ENCODE data around the gene MGLL. TPM values are rescaled to one million over a fixed set of nuclear protein-coding genes. Genes with fewer than 3 reads are reported as not detected.
"Not testable (repeated sequence)": the region's sequence is repeated elsewhere in the genome, so short reads cannot be mapped to it uniquely, and the experiment has no call there.

Gene MGLL
- total RNA-seq, 1 donor from 2014 or later = 12.5 TPM

GRCh38 chr3:127665165-127665564 is 157.2 kb downstream of the MGLL start:
- Histone ChIP-seq H3K27ac (ENCODE audit: low read depth, low read length) (no peak overlapping the region), H3K4me1 (ENCODE audit: control insufficient read depth in 3 of 3, insufficient read depth in 3 of 3, low read length in 3 of 3) (no peaks in the 10 kb centered on the region), H3K4me3 (ENCODE audit: low read length in 3 of 3) (no peak overlapping the region), H3K9ac (ENCODE audit: low read depth in 1 of 3, low read length in 3 of 3) (no peak overlapping the region), H3K9me3 (ENCODE audit: control insufficient read depth in 3 of 3, low read length in 3 of 3) (no peaks in the 10 kb centered on the region), H3K27me3 (ENCODE audit: control insufficient read depth in 3 of 3, insufficient read depth in 3 of 3, low read length in 3 of 3) (no peaks in the 10 kb centered on the region), H3K36me3 (ENCODE audit: control insufficient read depth in 3 of 3, insufficient read depth in 3 of 3, low read length in 3 of 3) (peaks cover 0 to 3% (median 0%) of the 10 kb centered on the region in 3 donors)

DNA sequence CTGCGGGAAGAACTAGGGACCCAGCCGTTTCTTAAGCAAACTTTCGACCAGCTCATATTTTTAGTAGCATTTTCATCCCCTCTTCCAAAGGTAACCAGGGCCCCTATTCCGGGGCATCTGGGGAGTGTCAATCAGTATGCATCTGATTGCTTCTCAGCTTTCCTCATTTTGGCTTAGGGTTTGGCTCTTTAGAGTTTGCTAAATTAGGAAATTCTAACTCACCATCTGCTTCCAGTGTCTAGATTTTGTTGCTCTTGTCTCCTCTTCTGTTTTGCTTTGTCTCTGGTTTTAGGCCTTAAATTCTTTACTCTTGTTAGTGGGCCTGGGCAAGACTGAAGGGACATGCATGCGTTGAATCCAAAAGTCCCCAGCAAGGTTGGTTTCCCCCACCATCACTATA is 159.2 kb downstream of the MGLL start:
- H3K27ac ChIP-seq (ENCODE audit: low read depth, low read length) = no peak overlapping the region
- H3K27me3 ChIP-seq (ENCODE audit: control insufficient read depth in 3 of 3, insufficient read depth in 3 of 3, low read length in 3 of 3) = no peaks in the 10 kb centered on the region
- H3K9me3 ChIP-seq (ENCODE audit: control insufficient read depth in 3 of 3, low read length in 3 of 3) = no peaks in the 10 kb centered on the region
- no peaks in the 10 kb centered on the region for H3K4me1 ChIP-seq (ENCODE audit: control insufficient read depth in 3 of 3, insufficient read depth in 3 of 3, low read length in 3 of 3)
- H3K4me3 ChIP-seq (ENCODE audit: low read length in 3 of 3) = no peak overlapping the region
- H3K36me3 ChIP-seq (ENCODE audit: control insufficient read depth in 3 of 3, insufficient read depth in 3 of 3, low read length in 3 of 3) = peaks cover 0 to 3% (median 0%) of the 10 kb centered on the region in 3 donors
- H3K9ac ChIP-seq (ENCODE audit: low read depth in 1 of 3, low read length in 3 of 3) = no peak overlapping the region

DNA sequence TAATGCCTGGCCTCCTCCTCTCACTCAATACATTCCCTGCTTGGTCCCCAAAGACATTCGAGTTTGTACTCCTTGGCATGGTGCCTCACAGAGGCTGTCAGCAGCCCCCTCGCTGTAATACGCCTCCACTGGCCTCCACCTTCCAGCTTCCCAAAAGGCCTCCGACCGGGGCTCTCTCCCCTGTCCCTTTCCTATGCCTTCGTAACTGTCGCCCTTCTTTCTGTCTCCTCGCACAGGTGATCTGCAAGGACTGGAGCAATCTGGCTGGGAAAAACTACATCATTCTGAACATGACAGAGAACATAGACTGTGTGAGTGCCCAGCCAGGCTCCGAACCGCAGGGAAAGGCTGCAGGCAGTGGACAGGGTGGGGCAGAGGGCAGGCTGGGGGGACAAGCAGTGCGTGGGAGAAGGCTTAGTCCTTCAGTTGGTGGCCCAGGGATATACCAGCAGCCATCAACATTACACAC is 160.3 kb downstream of the MGLL start:
- Histone ChIP-seq H3K4me3 (ENCODE audit: low read length in 3 of 3) (no peak overlapping the region), H3K9ac (ENCODE audit: low read depth in 1 of 3, low read length in 3 of 3) (no peak overlapping the region), H3K36me3 (ENCODE audit: control insufficient read depth in 3 of 3, insufficient read depth in 3 of 3, low read length in 3 of 3) (peaks cover 0 to 3% (median 0%) of the 10 kb centered on the region in 3 donors), H3K27me3 (ENCODE audit: control insufficient read depth in 3 of 3, insufficient read depth in 3 of 3, low read length in 3 of 3) (no peaks in the 10 kb centered on the region), H3K9me3 (ENCODE audit: control insufficient read depth in 3 of 3, low read length in 3 of 3) (no peaks in the 10 kb centered on the region), H3K27ac (ENCODE audit: low read depth, low read length) (no peak overlapping the region), H3K4me1 (ENCODE audit: control insufficient read depth in 3 of 3, insufficient read depth in 3 of 3, low read length in 3 of 3) (no peaks in the 10 kb centered on the region)

DNA sequence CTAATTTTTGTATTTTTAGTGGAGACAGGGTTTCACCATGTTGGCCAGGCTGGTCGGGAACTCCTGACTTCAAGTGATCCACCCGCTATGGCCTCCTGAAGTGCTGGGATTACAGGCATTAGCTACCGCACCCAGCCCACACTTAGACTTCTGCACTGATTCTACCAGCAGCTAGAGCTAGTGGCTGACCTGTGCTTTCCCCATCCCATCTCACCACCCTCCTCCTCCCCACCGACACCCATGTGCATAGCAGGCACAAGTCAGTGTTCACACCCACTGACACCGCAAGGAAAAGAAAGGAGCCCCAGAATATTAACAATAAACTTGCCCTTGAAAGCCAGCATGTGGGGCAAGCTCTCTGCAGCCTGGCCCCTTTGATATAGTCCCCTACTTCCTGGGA is 160.7 kb downstream of the MGLL start:
- no peaks in the 10 kb centered on the region for H3K4me1 ChIP-seq (ENCODE audit: control insufficient read depth in 3 of 3, insufficient read depth in 3 of 3, low read length in 3 of 3)
- no peaks in the 10 kb centered on the region for H3K9me3 ChIP-seq (ENCODE audit: control insufficient read depth in 3 of 3, low read length in 3 of 3)
- no peak overlapping the region for H3K9ac ChIP-seq (ENCODE audit: low read depth in 1 of 3, low read length in 3 of 3)
- H3K4me3 ChIP-seq (ENCODE audit: low read length in 3 of 3) = no peak overlapping the region
- peaks cover 0 to 3% (median 0%) of the 10 kb centered on the region in 3 donors for H3K36me3 ChIP-seq (ENCODE audit: control insufficient read depth in 3 of 3, insufficient read depth in 3 of 3, low read length in 3 of 3)
- H3K27ac ChIP-seq (ENCODE audit: low read depth, low read length) = no peak overlapping the region
- H3K27me3 ChIP-seq (ENCODE audit: control insufficient read depth in 3 of 3, insufficient read depth in 3 of 3, low read length in 3 of 3) = no peaks in the 10 kb centered on the region

- no peaks in the 10 kb centered on the region for H3K9me3 ChIP-seq (ENCODE audit: control insufficient read depth in 3 of 3, low read length in 3 of 3)
- H3K4me3 ChIP-seq (ENCODE audit: low read length in 3 of 3) = no peak overlapping the region
- peaks cover 0 to under 1% (median 0%) of the 10 kb centered on the region in 3 donors for H3K4me1 ChIP-seq (ENCODE audit: control insufficient read depth in 3 of 3, insufficient read depth in 3 of 3, low read length in 3 of 3)
- H3K9ac ChIP-seq (ENCODE audit: low read depth in 1 of 3, low read length in 3 of 3) = no peak overlapping the region
- no peak overlapping the region for H3K27ac ChIP-seq (ENCODE audit: low read depth, low read length)
- H3K27me3 ChIP-seq (ENCODE audit: control insufficient read depth in 3 of 3, insufficient read depth in 3 of 3, low read length in 3 of 3) = no peaks in the 10 kb centered on the region
- H3K36me3 ChIP-seq (ENCODE audit: control insufficient read depth in 3 of 3, insufficient read depth in 3 of 3, low read length in 3 of 3) = peaks cover 0 to 3% (median 0%) of the 10 kb centered on the region in 3 donors
Observed at GRCh38 chr3:127660621-127661251, 161.6 kb downstream of the MGLL start.

DNA sequence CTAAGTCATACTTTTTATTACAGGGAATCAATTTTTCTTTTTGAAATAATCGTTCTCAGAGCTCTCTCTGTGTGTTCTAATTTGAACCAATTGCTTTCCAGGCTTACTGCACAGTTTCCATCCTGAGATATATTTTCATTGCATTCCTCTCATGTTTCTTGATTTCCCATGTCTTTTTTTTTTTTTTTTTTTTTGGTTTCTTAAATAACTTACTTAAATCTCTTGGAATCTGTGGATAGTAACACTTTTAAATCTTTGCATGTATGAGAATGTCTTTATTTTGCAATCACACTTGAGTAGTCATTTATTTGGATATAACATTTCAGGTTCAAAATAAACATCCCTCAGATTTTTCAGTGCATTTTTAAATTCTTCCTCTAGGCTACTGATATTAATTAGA is 164.1 kb downstream of the MGLL start:
- H3K27me3 ChIP-seq (ENCODE audit: control insufficient read depth in 3 of 3, insufficient read depth in 3 of 3, low read length in 3 of 3) = no peaks in the 10 kb centered on the region
- no peak overlapping the region for H3K27ac ChIP-seq (ENCODE audit: low read depth, low read length)
- H3K4me1 ChIP-seq (ENCODE audit: control insufficient read depth in 3 of 3, insufficient read depth in 3 of 3, low read length in 3 of 3) = peaks cover 0 to 3% (median 0%) of the 10 kb centered on the region in 3 donors

GRCh38 chr3:127656906-127657305 is 165.4 kb downstream of the MGLL start:
- H3K4me1 ChIP-seq (ENCODE audit: control insufficient read depth in 3 of 3, insufficient read depth in 3 of 3, low read length in 3 of 3) = peaks cover 0 to 5% (median 3%) of the 10 kb centered on the region in 3 donors
- H3K9me3 ChIP-seq (ENCODE audit: control insufficient read depth in 3 of 3, low read length in 3 of 3) = no peaks in the 10 kb centered on the region
- no peak overlapping the region for H3K4me3 ChIP-seq (ENCODE audit: low read length in 3 of 3)
- peaks cover 0 to 3% (median 0%) of the 10 kb centered on the region in 3 donors for H3K36me3 ChIP-seq (ENCODE audit: control insufficient read depth in 3 of 3, insufficient read depth in 3 of 3, low read length in 3 of 3)
- H3K9ac ChIP-seq (ENCODE audit: low read depth in 1 of 3, low read length in 3 of 3) = no peak overlapping the region
- H3K27me3 ChIP-seq (ENCODE audit: control insufficient read depth in 3 of 3, insufficient read depth in 3 of 3, low read length in 3 of 3) = no peaks in the 10 kb centered on the region
- H3K27ac ChIP-seq (ENCODE audit: low read depth, low read length) = no peak overlapping the region

More for the DNA sequence above, 164.1 kb downstream of the MGLL start:
- Histone ChIP-seq H3K4me3 (ENCODE audit: low read length in 3 of 3) (no peak overlapping the region), H3K36me3 (ENCODE audit: control insufficient read depth in 3 of 3, insufficient read depth in 3 of 3, low read length in 3 of 3) (peaks cover 0 to 3% (median 0%) of the 10 kb centered on the region in 3 donors), H3K9me3 (ENCODE audit: control insufficient read depth in 3 of 3, low read length in 3 of 3) (no peaks in the 10 kb centered on the region), H3K9ac (ENCODE audit: low read depth in 1 of 3, low read length in 3 of 3) (no peak overlapping the region)

GRCh38 chr3:127655641-127656040 is 166.7 kb downstream of the MGLL start:
- Histone ChIP-seq H3K36me3 (ENCODE audit: control insufficient read depth in 3 of 3, insufficient read depth in 3 of 3, low read length in 3 of 3) (peaks cover 0 to 2% (median 0%) of the 10 kb centered on the region in 3 donors), H3K27ac (ENCODE audit: low read depth, low read length) (peak overlapping the region; percentile 1), H3K4me3 (ENCODE audit: low read length in 3 of 3) (no peak overlapping the region), H3K4me1 (ENCODE audit: control insufficient read depth in 3 of 3, insufficient read depth in 3 of 3, low read length in 3 of 3) (peaks cover 0 to 5% (median 3%) of the 10 kb centered on the region in 3 donors), H3K9ac (ENCODE audit: low read depth in 1 of 3, low read length in 3 of 3) (peak overlapping the region in 1 of 3 donors; percentile 22), H3K27me3 (ENCODE audit: control insufficient read depth in 3 of 3, insufficient read depth in 3 of 3, low read length in 3 of 3) (no peaks in the 10 kb centered on the region), H3K9me3 (ENCODE audit: control insufficient read depth in 3 of 3, low read length in 3 of 3) (no peaks in the 10 kb centered on the region)

GRCh38 chr3:127654993-127655392 is 167.3 kb downstream of the MGLL start:
- peak overlapping the region in 1 of 3 donors; percentile 22 for H3K9ac ChIP-seq (ENCODE audit: low read depth in 1 of 3, low read length in 3 of 3)
- peak overlapping the region; percentile 1 for H3K27ac ChIP-seq (ENCODE audit: low read depth, low read length)
- H3K4me3 ChIP-seq (ENCODE audit: low read length in 3 of 3); H3K27me3 ChIP-seq (ENCODE audit: control insufficient read depth in 3 of 3, insufficient read depth in 3 of 3, low read length in 3 of 3); H3K4me1 ChIP-seq (ENCODE audit: control insufficient read depth in 3 of 3, insufficient read depth in 3 of 3, low read length in 3 of 3); H3K9me3 ChIP-seq (ENCODE audit: control insufficient read depth in 3 of 3, low read length in 3 of 3); H3K36me3 ChIP-seq (ENCODE audit: control insufficient read depth in 3 of 3, insufficient read depth in 3 of 3, low read length in 3 of 3): not testable (repeated sequence)

GRCh38 chr3:127654374-127654773 is 167.9 kb downstream of the MGLL start:
- Histone ChIP-seq H3K36me3 (ENCODE audit: control insufficient read depth in 3 of 3, insufficient read depth in 3 of 3, low read length in 3 of 3) (no peaks in the 10 kb centered on the region), H3K4me3 (ENCODE audit: low read length in 3 of 3) (no peak overlapping the region)

More at GRCh38 chr3:127654374-127654773, 167.9 kb downstream of the MGLL start:
- Histone ChIP-seq H3K27me3 (ENCODE audit: control insufficient read depth in 3 of 3, insufficient read depth in 3 of 3, low read length in 3 of 3) (no peaks in the 10 kb centered on the region), H3K4me1 (ENCODE audit: control insufficient read depth in 3 of 3, insufficient read depth in 3 of 3, low read length in 3 of 3) (peaks cover 0 to 5% (median 3%) of the 10 kb centered on the region in 3 donors), H3K9ac (ENCODE audit: low read depth in 1 of 3, low read length in 3 of 3) (no peak overlapping the region), H3K9me3 (ENCODE audit: control insufficient read depth in 3 of 3, low read length in 3 of 3) (no peaks in the 10 kb centered on the region), H3K27ac (ENCODE audit: low read depth, low read length) (no peak overlapping the region)

Measured in skeletal muscle tissue (tissue), 4 donors.